CD4-positive, alpha-beta memory T cell (primary cell): ENCODE measurements around the gene MYOCOS. TPM values are rescaled to one million over a fixed set of nuclear protein-coding genes. Genes with fewer than 3 reads are reported as not detected.
"Not testable (repeated sequence)": the region's sequence is repeated elsewhere in the genome, so short reads cannot be mapped to it uniquely, and the experiment has no call there.

Source experiments
- CTCF ChIA-PET: fragments of 350-600 bp; sonication (Branson Sonifier 250); formaldehyde crosslinking; loops from one replicate; lab custom pipeline; 2021; ENCODE audit warnings: inconsistent platforms; ENCODE audit not compliant: partially characterized antibody; lab: Charles Lee
- POLR2A ChIA-PET: fragments of 350-600 bp; sonication (Branson Sonifier 250); formaldehyde crosslinking; loops from one replicate; lab custom pipeline; 2021; ENCODE audit not compliant: partially characterized antibody; lab: Charles Lee
- DNase-seq, 5 donors: peaks; one replicate each; pipeline versions ENCODE4 v3.0.0 to v3.0.0-alpha.2; 2020 to 2022; ENCODE audit warnings: mixed read lengths in 1 of 5
- H3K27ac ChIP-seq: one replicate; pipeline ENCODE4 v1.7.0; 2013; ENCODE audit warnings: low read depth, low read length
- H3K27me3 ChIP-seq: 2 replicates; pipeline ENCODE4 v1.7.0; 2013; ENCODE audit warnings: mild to moderate bottlenecking, low read length, moderate library complexity; ENCODE audit not compliant: insufficient read depth
- H3K36me3 ChIP-seq: 2 replicates; pipeline ENCODE4 v1.7.0; 2013; ENCODE audit warnings: mild to moderate bottlenecking, low read length, moderate library complexity; ENCODE audit not compliant: insufficient read depth
- H3K4me1 ChIP-seq: 2 replicates; pipeline ENCODE4 v1.7.0; 2013; ENCODE audit warnings: mild to moderate bottlenecking, low read length, moderate library complexity; ENCODE audit not compliant: insufficient read depth
- H3K4me3 ChIP-seq, 2 donors: one replicate each; pipeline ENCODE4 v1.7.0; 2013; ENCODE audit warnings: low read length in 2 of 2, mild to moderate bottlenecking in 1 of 2
- H3K9me3 ChIP-seq, 2 donors: one replicate each; pipeline ENCODE4 v1.7.0; 2013; ENCODE audit warnings: low read length in 2 of 2, control low read depth in 1 of 2; ENCODE audit not compliant: control insufficient read depth in 1 of 2
- H3K27ac Mint-ChIP-seq, 7 donors: one replicate each; pipeline ENCODE4 v1.8.0; 2020 to 2021; ENCODE audit warnings: mixed read lengths in 7 of 7, mild to moderate bottlenecking in 6 of 7, inconsistent platforms in 3 of 7, moderate library complexity in 3 of 7
- H3K27me3 Mint-ChIP-seq, 2 donors: one replicate each; pipeline ENCODE4 v1.8.0; 2020 to 2021; ENCODE audit warnings: mixed read lengths in 2 of 2
- H3K36me3 Mint-ChIP-seq, 2 donors: one replicate each; pipeline ENCODE4 v1.8.0; 2020 to 2021; ENCODE audit warnings: mixed read lengths in 2 of 2, inconsistent platforms in 1 of 2, mild to moderate bottlenecking in 1 of 2
- H3K4me1 Mint-ChIP-seq, 4 donors: one replicate each; pipeline ENCODE4 v1.8.0; 2020 to 2021; ENCODE audit warnings: mixed read lengths in 4 of 4, mild to moderate bottlenecking in 1 of 4
- H3K4me3 Mint-ChIP-seq, 8 donors: one replicate each; pipeline ENCODE4 v1.8.0; 2020 to 2021; ENCODE audit warnings: mixed read lengths in 8 of 8, mild to moderate bottlenecking in 7 of 8, moderate library complexity in 6 of 8, inconsistent platforms in 3 of 8
- H3K9me3 Mint-ChIP-seq, 8 donors: one replicate each; pipeline ENCODE4 v1.8.0; 2020 to 2021; ENCODE audit warnings: mixed read lengths in 8 of 8, mild to moderate bottlenecking in 5 of 8, inconsistent platforms in 3 of 8, moderate library complexity in 1 of 8
- intact Hi-C: fragments of 100-400 bp; cut with micrococcal nuclease; formaldehyde crosslinking; loops from one replicate; pipeline ENCODE4 v1.15.1; 2023
- polyA plus RNA-seq, 2 donors: library from polyadenylated mRNA; unstranded; fragments of 300-500 nt; fragmentation: Illumina TruSeq; gene quantifications; one replicate each; pipeline ENCODE4 v1.2.3, GENCODE V29; 2021
- total RNA-seq, 2 experiments: library from RNA; stranded (reverse); gene quantifications; one replicate each; pipeline ENCODE4 v1.2.3, GENCODE V29; 2021

Gene MYOCOS
- total and polyA plus RNA-seq, 4 experiments from 2014 or later: 0.20 to 0.22 TPM; not detected in 2

GRCh38 chr1:171603042-171603441 lies 19.0 kb upstream of the MYOCOS start:
- H3K9me3 ChIP-seq, H3K9me3 Mint-ChIP-seq, POLR2A ChIA-PET, H3K4me1 ChIP-seq, H3K4me3 Mint-ChIP-seq, H3K27me3 Mint-ChIP-seq, H3K36me3 ChIP-seq, H3K27ac Mint-ChIP-seq, H3K4me1 Mint-ChIP-seq, H3K4me3 ChIP-seq, H3K36me3 Mint-ChIP-seq, DNase-seq, CTCF ChIA-PET, intact Hi-C loops, H3K27me3 ChIP-seq, H3K27ac ChIP-seq: not testable (repeated sequence)

GRCh38 chr1:171606402-171606941 lies 15.6 kb upstream of the MYOCOS start:
- H3K4me1 Mint-ChIP-seq: no peaks in the 10 kb centered on the region
- Histone ChIP-seq H3K4me1 (no peaks in the 10 kb centered on the region), H3K9me3 (no peaks in the 10 kb centered on the region), H3K27ac (no peak overlapping the region), H3K4me3 (no peak overlapping the region), H3K36me3 (no peaks in the 10 kb centered on the region), H3K27me3 (no peaks in the 10 kb centered on the region)
- no peak overlapping the region for H3K27ac Mint-ChIP-seq
- no peaks in the 10 kb centered on the region for H3K27me3 Mint-ChIP-seq
- H3K36me3 Mint-ChIP-seq: no peaks in the 10 kb centered on the region
- DNase-seq: no peak
- CTCF ChIA-PET: no interaction called here
- POLR2A ChIA-PET: no interaction called here
- no peak overlapping the region for H3K4me3 Mint-ChIP-seq
- peaks cover 0 to 2% (median 0%) of the 10 kb centered on the region in 8 donors for H3K9me3 Mint-ChIP-seq
- intact Hi-C loops: no loop called here

GRCh38 chr1:171610385-171610784 lies 11.7 kb upstream of the MYOCOS start:
- Mint-ChIP-seq H3K9me3 (peaks cover 0 to 2% (median 0%) of the 10 kb centered on the region in 8 donors), H3K27me3 (no peaks in the 10 kb centered on the region), H3K4me3 (no peak overlapping the region), H3K4me1 (no peaks in the 10 kb centered on the region), H3K27ac (no peak overlapping the region), H3K36me3 (no peaks in the 10 kb centered on the region)
- intact Hi-C loops: no loop called here
- no peaks in the 10 kb centered on the region for H3K27me3 ChIP-seq
- no peak overlapping the region for H3K4me3 ChIP-seq
- DNase-seq: no peak
- H3K9me3 ChIP-seq: no peaks in the 10 kb centered on the region
- H3K27ac ChIP-seq: no peak overlapping the region
- no peaks in the 10 kb centered on the region for H3K36me3 ChIP-seq
- no peaks in the 10 kb centered on the region for H3K4me1 ChIP-seq
- ChIA-PET POLR2A (no interaction called here), CTCF (no interaction called here)

- no peak overlapping the region for H3K27ac ChIP-seq
- no peaks in the 10 kb centered on the region for H3K4me1 Mint-ChIP-seq
- no peak overlapping the region for H3K4me3 ChIP-seq
- no peaks in the 10 kb centered on the region for H3K9me3 ChIP-seq
- no peaks in the 10 kb centered on the region for H3K27me3 Mint-ChIP-seq
- no peaks in the 10 kb centered on the region for H3K36me3 Mint-ChIP-seq
- H3K36me3 ChIP-seq: no peaks in the 10 kb centered on the region
- POLR2A ChIA-PET: no interaction called here
- no peak for DNase-seq
- H3K4me3 Mint-ChIP-seq: no peak overlapping the region
- no peaks in the 10 kb centered on the region for H3K4me1 ChIP-seq
- intact Hi-C loops: no loop called here
- no peaks in the 10 kb centered on the region for H3K27me3 ChIP-seq
- no peak overlapping the region for H3K27ac Mint-ChIP-seq
- H3K9me3 Mint-ChIP-seq: peaks cover 0 to 2% (median 0%) of the 10 kb centered on the region in 8 donors
- CTCF ChIA-PET: no interaction called here
Measured at GRCh38 chr1:171611306-171611705, 10.7 kb upstream of the MYOCOS start.

GRCh38 chr1:171613282-171613681 lies 8.8 kb upstream of the MYOCOS start:
- no peaks in the 10 kb centered on the region for H3K36me3 ChIP-seq
- Mint-ChIP-seq H3K27ac (no peak overlapping the region), H3K9me3 (peaks cover 0 to 5% (median 0%) of the 10 kb centered on the region in 8 donors), H3K36me3 (no peaks in the 10 kb centered on the region), H3K27me3 (no peaks in the 10 kb centered on the region), H3K4me3 (no peak overlapping the region), H3K4me1 (no peaks in the 10 kb centered on the region)
- no peaks in the 10 kb centered on the region for H3K9me3 ChIP-seq
- ChIA-PET POLR2A (no interaction called here), CTCF (no interaction called here)
- DNase-seq: no peak
- H3K27me3 ChIP-seq: no peaks in the 10 kb centered on the region
- H3K27ac ChIP-seq: no peak overlapping the region
- intact Hi-C loops: no loop called here
- H3K4me3 ChIP-seq: no peak overlapping the region
- no peaks in the 10 kb centered on the region for H3K4me1 ChIP-seq

GRCh38 chr1:171615122-171615906 lies 6.7 kb upstream of the MYOCOS start:
- H3K4me1 Mint-ChIP-seq, CTCF ChIA-PET, H3K4me1 ChIP-seq, H3K36me3 Mint-ChIP-seq, H3K36me3 ChIP-seq, H3K27me3 Mint-ChIP-seq, H3K9me3 ChIP-seq, H3K27ac ChIP-seq, H3K9me3 Mint-ChIP-seq, H3K27ac Mint-ChIP-seq, H3K27me3 ChIP-seq, H3K4me3 ChIP-seq, H3K4me3 Mint-ChIP-seq, intact Hi-C loops, POLR2A ChIA-PET, DNase-seq: not testable (repeated sequence)

GRCh38 chr1:171616586-171616985 lies 5.5 kb upstream of the MYOCOS start:
- POLR2A ChIA-PET: no interaction called here
- Mint-ChIP-seq H3K27me3 (no peaks in the 10 kb centered on the region), H3K4me3 (no peak overlapping the region), H3K36me3 (no peaks in the 10 kb centered on the region), H3K9me3 (peaks cover 0 to 5% (median 0%) of the 10 kb centered on the region in 8 donors), H3K27ac (no peak overlapping the region), H3K4me1 (no peaks in the 10 kb centered on the region)
- H3K36me3 ChIP-seq: no peaks in the 10 kb centered on the region
- no peaks in the 10 kb centered on the region for H3K9me3 ChIP-seq
- no peak overlapping the region for H3K27ac ChIP-seq
- H3K27me3 ChIP-seq: no peaks in the 10 kb centered on the region
- CTCF ChIA-PET: no interaction called here
- intact Hi-C loops: no loop called here
- H3K4me1 ChIP-seq: no peaks in the 10 kb centered on the region
- no peak for DNase-seq
- H3K4me3 ChIP-seq: no peak overlapping the region
